ENCODE measurements around the gene SOS1. TPM values are rescaled to one million over a fixed set of nuclear protein-coding genes. Genes with fewer than 3 reads are reported as not detected.

SOS1 gene
- total RNA-seq, 1 donor from 2014 or later = 39.8 TPM

Small RNA genes within 50 kb of the gene (small RNA-seq; reads per million reads assigned to genes)
- gene HSPE1P13 (ENCODE audit: low replicate concordance) = not detected
- gene RF00019 (ENCODE audit: low replicate concordance) = not detected
- not detected for gene RN7SL96P (ENCODE audit: low replicate concordance)
- gene RNU6-198P (ENCODE audit: low replicate concordance) = not detected

Other genes starting within 250 kb of the SOS1 start
- 54.8 TPM for gene DHX57, start 245.1 kb downstream of the SOS1 start, total RNA-seq
- gene MORN2, start 245.1 kb downstream of the SOS1 start, total RNA-seq = 17.2 TPM
- gene ARHGEF33, start 231.2 kb downstream of the SOS1 start, total RNA-seq = 2.7 TPM
- 5.7 TPM for gene CDKL4, start 122.9 kb upstream of the SOS1 start, total RNA-seq